Subcutaneous adipose tissue (tissue), 4 donors: ENCODE measurements around the gene PARN. TPM values are rescaled to one million over a fixed set of nuclear protein-coding genes. Genes with fewer than 3 reads are reported as not detected.

Source experiments
- total RNA-seq, 4 donors: library from RNA; depleted of rRNA; stranded (reverse); fragments of >200 nt; gene quantifications; one replicate each; pipeline ENCODE4 v1.1.0, GENCODE V29; 2016
- TF ChIP-seq, protein P1 (sequence below): fragments of 450-650 bp; IDR thresholded peaks from one replicate; pipeline ENCODE4 v1.5.1; 2016; ENCODE audit warnings: low read depth, mild to moderate bottlenecking, control low read depth, antibody characterized with exemption, moderate library complexity

The PARN gene
- total RNA-seq, 4 donors from 2014 or later = 37.1 to 46.3 (median 39.9) TPM

DNA sequence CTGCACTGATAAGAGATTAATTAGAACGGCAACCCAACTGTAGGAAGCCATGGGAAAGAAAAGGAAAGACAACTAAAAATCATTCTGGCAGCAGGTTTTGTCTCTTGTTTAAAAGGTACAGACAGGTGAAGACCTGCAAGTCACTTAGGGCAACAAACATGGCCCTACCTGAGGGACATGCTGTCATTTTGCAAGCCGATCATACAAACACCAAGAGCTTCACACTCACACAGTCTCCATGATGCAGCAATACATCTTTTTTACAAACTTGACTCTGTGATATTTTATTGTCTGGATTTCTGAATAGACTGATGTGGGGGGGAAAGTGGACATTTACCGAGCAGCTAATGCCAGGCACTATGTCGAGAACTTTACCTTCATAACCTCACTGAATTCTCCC is 101.8 kb downstream of the PARN start:
- TF ChIP-seq, protein P1, sequence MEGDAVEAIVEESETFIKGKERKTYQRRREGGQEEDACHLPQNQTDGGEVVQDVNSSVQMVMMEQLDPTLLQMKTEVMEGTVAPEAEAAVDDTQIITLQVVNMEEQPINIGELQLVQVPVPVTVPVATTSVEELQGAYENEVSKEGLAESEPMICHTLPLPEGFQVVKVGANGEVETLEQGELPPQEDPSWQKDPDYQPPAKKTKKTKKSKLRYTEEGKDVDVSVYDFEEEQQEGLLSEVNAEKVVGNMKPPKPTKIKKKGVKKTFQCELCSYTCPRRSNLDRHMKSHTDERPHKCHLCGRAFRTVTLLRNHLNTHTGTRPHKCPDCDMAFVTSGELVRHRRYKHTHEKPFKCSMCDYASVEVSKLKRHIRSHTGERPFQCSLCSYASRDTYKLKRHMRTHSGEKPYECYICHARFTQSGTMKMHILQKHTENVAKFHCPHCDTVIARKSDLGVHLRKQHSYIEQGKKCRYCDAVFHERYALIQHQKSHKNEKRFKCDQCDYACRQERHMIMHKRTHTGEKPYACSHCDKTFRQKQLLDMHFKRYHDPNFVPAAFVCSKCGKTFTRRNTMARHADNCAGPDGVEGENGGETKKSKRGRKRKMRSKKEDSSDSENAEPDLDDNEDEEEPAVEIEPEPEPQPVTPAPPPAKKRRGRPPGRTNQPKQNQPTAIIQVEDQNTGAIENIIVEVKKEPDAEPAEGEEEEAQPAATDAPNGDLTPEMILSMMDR = no peak

DNA sequence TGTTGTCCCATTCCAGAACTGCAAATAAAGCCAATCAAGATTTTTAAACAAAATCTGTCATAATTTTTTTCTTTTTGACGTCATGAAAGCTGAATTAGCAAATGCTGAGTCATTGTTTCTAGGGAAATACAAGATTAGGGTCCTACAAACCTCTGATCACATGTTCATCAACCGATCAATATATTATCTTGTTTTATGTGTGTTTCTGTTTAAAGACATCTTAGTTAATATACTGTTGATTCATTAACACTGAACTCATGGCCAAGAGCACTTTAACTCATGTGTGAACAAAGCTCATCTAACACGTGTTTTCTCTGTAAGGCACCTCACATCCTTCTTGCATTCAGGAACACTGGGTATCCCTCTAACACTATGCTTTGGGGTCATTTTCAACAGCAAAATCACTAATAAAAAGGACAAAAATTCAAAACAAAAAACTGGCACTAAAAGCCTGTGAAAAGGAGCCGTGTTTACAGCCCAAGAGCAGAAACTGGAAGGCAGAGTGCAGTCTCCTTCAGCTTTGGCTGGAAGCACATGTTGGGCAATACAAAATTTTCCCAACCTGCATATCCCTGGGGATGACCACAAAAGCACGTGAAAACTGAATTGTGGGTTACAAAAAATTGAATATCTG is 102.5 kb downstream of the PARN start:
- TF ChIP-seq, protein P1 = no peak

DNA sequence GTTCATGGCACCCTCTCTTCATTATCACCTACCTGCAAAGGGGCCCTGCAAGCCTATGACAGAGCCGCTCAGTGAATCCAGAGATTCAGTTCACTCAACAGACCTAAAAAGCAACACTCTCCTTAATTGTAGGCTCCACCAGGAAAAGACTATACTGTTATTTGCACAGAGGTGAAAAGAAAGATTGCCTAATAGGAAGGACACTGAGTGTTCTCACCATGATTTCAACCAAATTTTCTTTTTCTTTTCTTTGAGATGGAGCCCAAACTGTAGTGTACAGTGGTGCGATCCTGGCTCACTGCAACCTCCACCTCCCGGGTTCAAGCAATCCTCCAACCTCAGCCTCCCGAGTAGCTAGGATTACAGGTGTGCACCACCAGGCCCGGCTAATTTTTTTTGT is 104.5 kb downstream of the PARN start:
- TF ChIP-seq, protein P1 = no peak

DNA sequence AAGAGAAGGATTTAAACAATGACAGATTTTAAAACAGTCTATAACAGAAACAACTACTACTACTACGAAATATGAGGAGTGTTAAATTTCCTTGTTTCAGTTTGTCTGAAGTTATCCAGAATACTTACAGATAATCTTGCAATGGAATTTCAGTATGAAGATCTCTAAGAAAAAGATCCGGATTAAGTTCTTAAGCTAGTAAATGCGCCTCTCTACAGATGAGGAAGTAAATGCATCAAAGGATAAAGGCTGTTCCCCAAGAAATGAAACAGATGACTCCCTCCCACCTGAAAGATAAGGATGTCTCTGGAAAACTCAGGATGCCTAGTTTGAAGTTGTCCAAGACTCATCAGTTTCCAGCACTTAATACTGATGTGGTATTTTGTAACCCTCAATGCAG is 105.1 kb downstream of the PARN start:
- TF ChIP-seq, protein P1 = no peak

DNA sequence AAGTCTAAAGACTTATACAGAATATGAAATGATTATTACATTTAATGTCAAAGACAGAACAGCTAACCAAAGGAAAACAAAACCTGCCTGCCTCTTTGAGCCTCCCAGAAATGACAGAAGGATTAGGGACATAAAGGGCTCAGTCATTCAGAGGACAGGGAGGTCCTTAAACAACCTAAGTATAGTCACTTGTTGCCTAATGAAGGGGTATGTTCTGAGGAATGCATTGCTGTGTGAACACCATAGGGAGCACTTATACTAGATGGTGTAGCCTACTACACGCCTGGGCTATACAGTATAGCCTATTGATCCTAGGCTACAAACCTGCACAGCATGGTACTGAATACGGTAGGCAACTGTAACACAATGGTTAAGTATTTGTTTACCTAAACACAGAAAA is 106.4 kb downstream of the PARN start:
- TF ChIP-seq, protein P1 = no peak

DNA sequence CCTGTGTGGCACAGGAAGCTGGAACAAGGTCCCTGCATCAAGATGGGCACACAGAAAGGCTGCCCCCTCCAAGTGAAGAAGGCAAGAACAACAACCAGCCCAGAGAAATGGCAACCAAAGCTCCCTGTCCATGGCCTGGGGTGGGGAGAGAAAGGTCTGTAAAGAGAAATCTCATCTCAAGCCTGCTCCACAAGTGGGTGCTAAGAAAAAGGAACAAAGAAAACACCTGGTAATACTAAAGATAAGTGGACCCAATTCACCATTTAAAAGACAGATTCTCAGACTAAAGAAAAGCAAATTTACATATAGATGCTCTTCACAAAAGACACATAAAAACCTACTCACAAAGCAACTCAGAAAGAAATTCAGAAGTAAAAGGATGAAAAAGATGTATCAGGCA is 107.4 kb downstream of the PARN start:
- TF ChIP-seq, protein P1 = no peak

DNA sequence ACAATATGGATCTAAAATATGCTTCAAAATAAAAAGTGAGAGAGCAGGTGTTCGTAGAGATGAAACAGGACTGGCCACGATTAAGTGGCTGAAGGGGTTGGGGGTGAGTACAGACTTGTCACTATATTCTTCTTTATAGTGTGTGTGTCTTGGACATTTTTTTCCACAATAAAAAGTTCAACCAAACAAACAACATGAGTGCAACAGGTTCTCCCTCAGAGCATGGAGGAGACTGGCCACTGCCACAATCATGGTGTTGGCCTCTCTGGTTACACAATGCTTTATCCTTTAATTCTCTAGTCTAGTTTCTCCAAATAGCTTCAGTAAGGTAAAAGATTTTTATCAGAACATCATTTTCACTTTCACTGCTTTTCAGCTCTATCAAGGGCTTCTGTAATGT is 109.3 kb downstream of the PARN start:
- TF ChIP-seq, protein P1 = no peak
